Skeletal muscle tissue (tissue), 4 donors: Measurements from ENCODE around the gene TRAF7. TPM values are rescaled to one million over a fixed set of nuclear protein-coding genes. Genes with fewer than 3 reads are reported as not detected.

Experiments
- H3K27ac ChIP-seq: one replicate; pipeline ENCODE4 v1.7.0; 2013; ENCODE audit warnings: mild to moderate bottlenecking, low read depth, low read length, inconsistent platforms
- H3K27me3 ChIP-seq, 3 donors: one replicate each; pipeline ENCODE4 v1.7.0; 2013; ENCODE audit warnings: low read length in 3 of 3; ENCODE audit not compliant: control insufficient read depth in 3 of 3, insufficient read depth in 3 of 3
- H3K36me3 ChIP-seq, 3 donors: one replicate each; pipeline ENCODE4 v1.7.0; 2013; ENCODE audit warnings: low read length in 3 of 3; ENCODE audit not compliant: control insufficient read depth in 3 of 3, insufficient read depth in 3 of 3
- H3K4me1 ChIP-seq, 3 donors: one replicate each; pipeline ENCODE4 v1.7.0; 2013; ENCODE audit warnings: low read length in 3 of 3, mild to moderate bottlenecking in 3 of 3; ENCODE audit not compliant: control insufficient read depth in 3 of 3, insufficient read depth in 3 of 3
- H3K4me3 ChIP-seq, 3 donors: one replicate each; pipeline ENCODE4 v1.7.0; 2013; ENCODE audit warnings: low read length in 3 of 3
- H3K9ac ChIP-seq, 3 donors: one replicate each; pipeline ENCODE4 v1.7.0; 2013; ENCODE audit warnings: low read length in 3 of 3, mild to moderate bottlenecking in 3 of 3, moderate library complexity in 2 of 3, low read depth in 1 of 3
- H3K9me3 ChIP-seq, 3 donors: one replicate each; pipeline ENCODE4 v1.7.0; 2013; ENCODE audit warnings: low read length in 3 of 3; ENCODE audit not compliant: control insufficient read depth in 3 of 3
- total RNA-seq: library from RNA; depleted of rRNA; stranded (reverse); fragments of >200 nt; gene quantifications from one replicate; pipeline ENCODE4 v1.2.3, GENCODE V29; 2014
- donor health status: Osteomylitis.

Gene TRAF7
- total RNA-seq, 1 donor from 2014 or later: 24.0 TPM

- peaks cover 4 to 11% (median 9%) of the 10 kb centered on the region in 3 donors for H3K4me1 ChIP-seq
- H3K4me3 ChIP-seq: no peak overlapping the region
- peaks cover 36 to 46% (median 40%) of the 10 kb centered on the region in 3 donors for H3K36me3 ChIP-seq
- H3K27ac ChIP-seq: no peak overlapping the region
- no peak overlapping the region for H3K9ac ChIP-seq
- no peaks in the 10 kb centered on the region for H3K27me3 ChIP-seq
- H3K9me3 ChIP-seq: no peaks in the 10 kb centered on the region
Observed at GRCh38 chr16:2173916-2174315, 18.3 kb downstream of the TRAF7 start.

- Histone ChIP-seq H3K27ac (no peak overlapping the region), H3K4me1 (peaks cover 2 to 6% (median 5%) of the 10 kb centered on the region in 3 donors), H3K27me3 (no peaks in the 10 kb centered on the region), H3K36me3 (peaks cover 36 to 44% (median 40%) of the 10 kb centered on the region in 3 donors), H3K4me3 (no peak overlapping the region), H3K9ac (no peak overlapping the region), H3K9me3 (no peaks in the 10 kb centered on the region)
Observed at GRCh38 chr16:2174396-2175131, 19.0 kb downstream of the TRAF7 start.

- Histone ChIP-seq H3K36me3 (peaks cover 36 to 44% (median 40%) of the 10 kb centered on the region in 3 donors), H3K4me1 (no peaks in the 10 kb centered on the region), H3K4me3 (no peak overlapping the region), H3K9ac (no peak overlapping the region), H3K27me3 (no peaks in the 10 kb centered on the region), H3K9me3 (no peaks in the 10 kb centered on the region), H3K27ac (no peak overlapping the region)
Observed at GRCh38 chr16:2175454-2175853, 19.9 kb downstream of the TRAF7 start.

GRCh38 chr16:2176047-2176446, 20.5 kb downstream of the TRAF7 start:
- Histone ChIP-seq H3K27ac (no peak overlapping the region), H3K4me1 (no peaks in the 10 kb centered on the region), H3K9me3 (no peaks in the 10 kb centered on the region), H3K36me3 (peaks cover 36 to 44% (median 40%) of the 10 kb centered on the region in 3 donors), H3K27me3 (no peaks in the 10 kb centered on the region), H3K4me3 (no peak overlapping the region), H3K9ac (no peak overlapping the region)

- Histone ChIP-seq H3K27ac (no peak overlapping the region), H3K4me3 (no peak overlapping the region), H3K9me3 (no peaks in the 10 kb centered on the region), H3K36me3 (peaks cover 32 to 37% (median 36%) of the 10 kb centered on the region in 3 donors), H3K9ac (no peak overlapping the region), H3K27me3 (no peaks in the 10 kb centered on the region), H3K4me1 (no peaks in the 10 kb centered on the region)
Observed at GRCh38 chr16:2177101-2177500, 21.5 kb downstream of the TRAF7 start.

- Histone ChIP-seq H3K4me1 (no peaks in the 10 kb centered on the region), H3K27me3 (no peaks in the 10 kb centered on the region), H3K9me3 (no peaks in the 10 kb centered on the region), H3K36me3 (peaks cover 32 to 37% (median 36%) of the 10 kb centered on the region in 3 donors), H3K9ac (no peak overlapping the region), H3K27ac (no peak overlapping the region), H3K4me3 (no peak overlapping the region)
Observed at GRCh38 chr16:2177561-2177960, 22.0 kb downstream of the TRAF7 start.

- Histone ChIP-seq H3K36me3 (peaks cover 30 to 34% (median 32%) of the 10 kb centered on the region in 3 donors), H3K27ac (no peak overlapping the region), H3K4me1 (no peaks in the 10 kb centered on the region), H3K9me3 (no peaks in the 10 kb centered on the region), H3K27me3 (no peaks in the 10 kb centered on the region), H3K9ac (no peak overlapping the region), H3K4me3 (no peak overlapping the region)
Observed at GRCh38 chr16:2178321-2179106, 22.9 kb downstream of the TRAF7 start.

- Histone ChIP-seq H3K4me3 (no peak overlapping the region), H3K9me3 (no peaks in the 10 kb centered on the region), H3K4me1 (no peaks in the 10 kb centered on the region), H3K36me3 (peaks cover 26 to 30% (median 28%) of the 10 kb centered on the region in 3 donors), H3K9ac (no peak overlapping the region), H3K27ac (no peak overlapping the region), H3K27me3 (no peaks in the 10 kb centered on the region)
Observed at GRCh38 chr16:2179107-2179501, 23.5 kb downstream of the TRAF7 start.

- no peaks in the 10 kb centered on the region for H3K27me3 ChIP-seq
- H3K27ac ChIP-seq: no peak overlapping the region
- no peaks in the 10 kb centered on the region for H3K9me3 ChIP-seq
- peaks cover 22 to 26% (median 23%) of the 10 kb centered on the region in 3 donors for H3K36me3 ChIP-seq
- H3K4me1 ChIP-seq: no peaks in the 10 kb centered on the region
- H3K4me3 ChIP-seq: no peak overlapping the region
- no peak overlapping the region for H3K9ac ChIP-seq
Observed at GRCh38 chr16:2179576-2179975, 24.0 kb downstream of the TRAF7 start.

GRCh38 chr16:2180461-2180860, 24.9 kb downstream of the TRAF7 start:
- no peaks in the 10 kb centered on the region for H3K27me3 ChIP-seq
- no peak overlapping the region for H3K27ac ChIP-seq
- no peak overlapping the region for H3K9ac ChIP-seq
- no peaks in the 10 kb centered on the region for H3K9me3 ChIP-seq
- H3K4me1 ChIP-seq: no peaks in the 10 kb centered on the region
- no peak overlapping the region for H3K4me3 ChIP-seq
- peaks cover 13 to 17% (median 15%) of the 10 kb centered on the region in 3 donors for H3K36me3 ChIP-seq
